HEK293T (cell line): ENCODE data around the gene WDR90.

Experiments used
- CTCF ChIA-PET: fragments of 350-600 bp; formaldehyde crosslinking; extraction: SDS; loops from one replicate; lab custom pipeline; 2021; ENCODE audit warnings: antibody characterized with exemption, inconsistent platforms; lab: Yijun Ruan, JAX
- POLR2A ChIA-PET: fragments of 350-600 bp; formaldehyde crosslinking; extraction: SDS; loops from one replicate; lab custom pipeline; 2020; ENCODE audit warnings: antibody characterized with exemption, inconsistent platforms; lab: Yijun Ruan, JAX
- DNase-seq: peaks from one replicate; pipeline ENCODE4 v3.0.0; 2012; ENCODE audit warnings: mixed read lengths; ENCODE audit errors: extremely low spot score
- ARNT ChIP-seq: fragments of 450-650 bp; IDR thresholded peaks from 2 replicates; pipeline ENCODE4 v1.6.1; 2017; ENCODE audit warnings: mild to moderate bottlenecking
- BHLHE40 ChIP-seq: fragments of 450-650 bp; IDR thresholded peaks from 2 replicates; pipeline ENCODE4 v1.6.1; 2016; ENCODE audit warnings: mild to moderate bottlenecking, moderate library complexity, borderline replicate concordance
- CTBP1 ChIP-seq: fragments of 450-650 bp; IDR thresholded peaks from 2 replicates; pipeline ENCODE4 v1.6.1; 2016; ENCODE audit warnings: borderline replicate concordance
- ELF4 ChIP-seq: fragments of 450-650 bp; IDR thresholded peaks from 2 replicates; pipeline ENCODE4 v1.6.1; 2017; ENCODE audit warnings: antibody characterized with exemption
- FOXA1 ChIP-seq: fragments of 450-650 bp; IDR thresholded peaks from 2 replicates; pipeline ENCODE4 v1.6.1; 2016; ENCODE audit warnings: mild to moderate bottlenecking
- FOXK2 ChIP-seq: fragments of 450-650 bp; IDR thresholded peaks from 2 replicates; pipeline ENCODE4 v1.6.1; 2016; ENCODE audit warnings: mild to moderate bottlenecking
- FOXM1 ChIP-seq: fragments of 450-650 bp; IDR thresholded peaks from 2 replicates; pipeline ENCODE4 v1.6.1; 2017; ENCODE audit warnings: mild to moderate bottlenecking, borderline replicate concordance
- HDGF ChIP-seq: fragments of 450-650 bp; IDR thresholded peaks from 2 replicates; pipeline ENCODE4 v1.6.1; 2017; ENCODE audit warnings: antibody characterized with exemption, borderline replicate concordance
- L3MBTL2 ChIP-seq: fragments of 450-650 bp; conservative IDR thresholded peaks from 2 replicates; pipeline ENCODE4 v1.6.1; 2016; ENCODE audit warnings: mild to moderate bottlenecking
- LEF1 ChIP-seq: fragments of 450-650 bp; IDR thresholded peaks from 2 replicates; pipeline ENCODE4 v1.6.1; 2017; ENCODE audit warnings: mild to moderate bottlenecking, borderline replicate concordance
- NFRKB ChIP-seq: fragments of 450-650 bp; IDR thresholded peaks from 2 replicates; pipeline ENCODE4 v1.6.1; 2016; ENCODE audit warnings: mild to moderate bottlenecking, moderate library complexity
- PKNOX1 ChIP-seq: fragments of 450-650 bp; IDR thresholded peaks from 2 replicates; pipeline ENCODE4 v1.6.1; 2016
- SP1 ChIP-seq: fragments of 450-650 bp; IDR thresholded peaks from 2 replicates; pipeline ENCODE4 v1.6.1; 2017
- SUZ12 ChIP-seq: fragments of 450-650 bp; IDR thresholded peaks from 2 replicates; pipeline ENCODE4 v1.6.1; 2016; ENCODE audit warnings: mild to moderate bottlenecking
- TARDBP ChIP-seq: fragments of 450-650 bp; IDR thresholded peaks from 2 replicates; pipeline ENCODE4 v1.6.1; 2016
- ZNF384 ChIP-seq: fragments of 450-650 bp; IDR thresholded peaks from 2 replicates; pipeline ENCODE4 v1.6.1; 2016

The WDR90 gene

GRCh38 chr16:648781-649589 is at the start of gene WDR90:
TSS of gene WDR90 (plus strand) at chr16:649365. CDS start at chr16:649417, 52 bp downstream.
- TF ChIP-seq TARDBP = no peak
- no peak for TF ChIP-seq FOXK2
- TF ChIP-seq HDGF = no peak
- no peak for TF ChIP-seq ELF4
- peak; percentile 87 for TF ChIP-seq L3MBTL2
- TF ChIP-seq ARNT = no peak
- no peak; the same call in 1 of the 2 replicates for TF ChIP-seq LEF1
- DNase-seq = peak; percentile 92
- POLR2A ChIA-PET = interaction anchor here (0.8 to 2.5 kb wide), 14 partner anchors 11 to 139 kb away, joined by 3 to 21 read pairs (median 4); partner anchors contain the start of genes CHTF18, METTL26, RHOT2 and RPUSD1
- CTCF ChIA-PET = interaction anchor here (1.0 to 1.7 kb wide), 2 partner anchors 27 to 59 kb away, joined by 3 to 4 read pairs; no protein-coding TSS in a partner anchor

GRCh38 chr16:600781-601180 is 48.4 kb upstream of the WDR90 start:
- DNase-seq = no peak
- POLR2A ChIA-PET = interaction anchor here (0.8 to 1.6 kb wide), 4 partner anchors 10 to 47 kb away, joined by 3 to 6 read pairs (median 4); partner anchors contain the start of gene METTL26

GRCh38 chr16:603933-604332 is 45.2 kb upstream of the WDR90 start:
- TF ChIP-seq CTBP1 (no peak), FOXA1 (no peak), BHLHE40 (no peak), SUZ12 (no peak), LEF1 (no peak), NFRKB (no peak), L3MBTL2 (no peak), PKNOX1 (no peak), HDGF (no peak), ARNT (no peak), FOXK2 (no peak)
- no peak for DNase-seq
- ChIA-PET POLR2A (no interaction called here), CTCF (no interaction called here)

More at GRCh38 chr16:600781-601180, 48.4 kb upstream of the WDR90 start:
- CTCF ChIA-PET = interaction anchor here (0.8 to 1.8 kb wide), 3 partner anchors 9 to 211 kb away, joined by 3 to 5 read pairs (median 3); no protein-coding TSS in a partner anchor
- TF ChIP-seq SP1 (no peak), BHLHE40 (no peak), ZNF384 (no peak), FOXA1 (no peak), LEF1 (no peak), FOXM1 (no peak), NFRKB (no peak), PKNOX1 (no peak), L3MBTL2 (no peak), CTBP1 (no peak)

DNA sequence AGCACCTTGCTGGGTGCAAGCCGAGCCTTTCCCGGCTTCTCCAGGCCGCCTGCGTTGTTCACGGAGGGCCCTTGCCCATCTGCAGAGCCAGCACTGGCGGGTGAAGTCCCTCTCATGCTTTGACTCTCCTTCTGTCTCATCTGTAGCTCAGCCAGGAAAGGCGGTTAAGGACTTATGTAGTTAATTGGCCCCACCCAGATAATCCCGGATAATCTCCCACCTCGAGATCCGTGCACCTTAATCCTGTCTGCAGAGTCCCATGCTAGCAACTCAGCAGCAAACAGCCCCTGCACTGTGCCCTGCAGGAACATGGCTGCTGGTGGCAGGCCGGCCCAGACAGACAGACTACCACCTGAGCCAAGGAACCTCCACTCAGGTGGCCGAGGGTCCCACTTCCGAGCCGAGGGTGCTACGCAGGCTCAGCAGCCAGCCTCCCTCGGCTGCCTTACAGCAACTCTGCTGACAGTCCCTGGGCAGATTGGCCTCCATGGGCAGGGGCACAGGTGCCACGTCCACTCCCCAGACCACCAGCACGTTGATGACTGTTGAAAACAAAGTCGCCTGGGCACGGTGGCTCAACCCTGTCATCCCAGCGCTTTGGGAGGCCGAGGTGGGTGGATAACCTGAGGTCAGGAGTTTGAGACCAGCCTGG is 42.4 kb upstream of the WDR90 start:
- ChIA-PET POLR2A (no interaction called here), CTCF (no interaction called here)
- TF ChIP-seq FOXA1 (no peak), ARNT (no peak), NFRKB (no peak), PKNOX1 (no peak), SP1 (no peak), SUZ12 (no peak), HDGF (no peak), FOXK2 (no peak), ELF4 (no peak), LEF1 (no peak), FOXM1 (no peak), CTBP1 (no peak), BHLHE40 (no peak)
- DNase-seq = no peak

GRCh38 chr16:608019-608418 is 41.1 kb upstream of the WDR90 start:
- POLR2A ChIA-PET = no interaction called here
- CTCF ChIA-PET = no interaction called here
- TF ChIP-seq ELF4 (no peak), NFRKB (no peak), ZNF384 (no peak), BHLHE40 (no peak), FOXA1 (no peak), L3MBTL2 (no peak), SUZ12 (no peak), HDGF (no peak), SP1 (no peak), PKNOX1 (no peak), TARDBP (no peak), LEF1 (no peak), ARNT (no peak), FOXK2 (no peak), CTBP1 (no peak), FOXM1 (no peak)
- no peak for DNase-seq
